DMS79 treated with DMSO at 0.1 percent for 48 hours (cell line): ENCODE data around the gene PPP2R2B.
A peak's percentile ranks its signal among the peaks of the same experiment; 100 is the strongest.

Experiments
- DNase-seq: peaks from one replicate; lab custom pipeline; 2025; lab: John Stamatoyannopoulos, UW

Gene PPP2R2B

DNA sequence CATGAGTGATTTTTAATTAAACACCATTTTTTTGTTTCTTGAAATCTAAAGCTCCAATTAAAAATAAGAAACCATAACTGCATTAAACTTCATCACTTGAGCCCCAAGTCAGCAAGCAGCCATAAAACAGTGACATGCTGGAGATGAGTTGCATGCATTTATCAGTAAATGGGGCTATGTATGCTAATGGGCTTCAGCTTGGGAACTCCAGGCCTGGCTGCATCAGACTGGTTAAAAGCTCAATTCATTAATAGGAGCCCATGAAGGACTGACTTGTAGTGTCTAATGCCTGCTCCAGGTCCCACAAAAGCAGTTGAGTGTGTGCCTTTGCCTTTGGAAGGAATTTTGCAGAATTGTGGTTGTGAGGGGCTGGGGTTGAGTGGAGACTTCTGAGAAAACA lies 328.9 kb downstream of the PPP2R2B start:
- no peak for DNase-seq

DNA sequence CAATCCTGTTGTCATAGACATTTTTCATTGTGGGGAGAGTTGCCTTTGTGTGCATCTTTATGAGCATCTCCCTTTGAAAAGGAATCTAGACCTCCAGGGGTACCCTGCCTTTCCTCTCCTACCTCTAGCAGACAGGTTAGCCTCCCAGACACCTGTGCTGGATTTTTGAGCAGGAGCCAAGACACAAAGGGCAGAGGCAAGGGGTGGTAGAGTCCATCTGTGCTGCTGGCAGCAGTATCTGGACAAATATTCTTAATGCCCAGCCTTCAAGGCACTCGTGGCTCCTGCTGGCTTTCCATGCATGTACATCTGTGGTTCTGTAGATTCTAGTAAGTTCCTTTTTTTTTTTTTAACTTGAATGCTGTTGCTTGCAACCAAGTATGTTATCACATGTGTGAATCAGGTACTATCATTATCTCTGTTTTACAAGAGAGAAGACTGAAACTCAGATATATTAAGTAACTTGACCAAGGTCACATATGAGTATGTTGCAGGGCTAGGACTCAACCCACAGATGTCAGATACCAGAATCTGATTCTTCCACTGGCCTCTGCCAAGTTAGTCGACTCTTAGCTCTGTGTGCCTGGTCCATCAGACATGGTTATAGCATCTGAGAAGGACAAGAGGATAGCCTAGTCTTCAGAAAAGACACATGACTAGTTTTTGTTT lies 329.6 kb downstream of the PPP2R2B start:
- no peak for DNase-seq

DNA sequence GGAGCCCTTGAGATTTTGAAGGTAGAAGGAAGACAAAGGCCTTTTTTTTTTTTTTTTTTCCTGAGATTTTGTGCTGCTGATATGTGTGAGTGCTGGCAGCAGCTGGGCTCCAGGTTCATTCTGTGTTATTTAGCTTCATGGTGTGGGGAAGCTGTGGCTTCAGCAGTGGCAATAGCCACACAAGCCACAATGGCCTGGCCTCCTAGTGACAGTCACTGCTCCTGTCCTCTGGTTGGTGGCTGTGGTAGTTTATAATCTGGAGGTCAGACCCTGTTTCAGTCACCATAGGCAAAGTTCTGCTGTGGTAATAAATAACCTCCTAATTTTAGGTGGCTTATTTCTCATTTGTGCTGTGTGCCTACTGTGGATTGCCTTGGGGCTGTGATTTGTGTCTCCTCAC lies 334.3 kb downstream of the PPP2R2B start:
- DNase-seq, result no peak

DNA sequence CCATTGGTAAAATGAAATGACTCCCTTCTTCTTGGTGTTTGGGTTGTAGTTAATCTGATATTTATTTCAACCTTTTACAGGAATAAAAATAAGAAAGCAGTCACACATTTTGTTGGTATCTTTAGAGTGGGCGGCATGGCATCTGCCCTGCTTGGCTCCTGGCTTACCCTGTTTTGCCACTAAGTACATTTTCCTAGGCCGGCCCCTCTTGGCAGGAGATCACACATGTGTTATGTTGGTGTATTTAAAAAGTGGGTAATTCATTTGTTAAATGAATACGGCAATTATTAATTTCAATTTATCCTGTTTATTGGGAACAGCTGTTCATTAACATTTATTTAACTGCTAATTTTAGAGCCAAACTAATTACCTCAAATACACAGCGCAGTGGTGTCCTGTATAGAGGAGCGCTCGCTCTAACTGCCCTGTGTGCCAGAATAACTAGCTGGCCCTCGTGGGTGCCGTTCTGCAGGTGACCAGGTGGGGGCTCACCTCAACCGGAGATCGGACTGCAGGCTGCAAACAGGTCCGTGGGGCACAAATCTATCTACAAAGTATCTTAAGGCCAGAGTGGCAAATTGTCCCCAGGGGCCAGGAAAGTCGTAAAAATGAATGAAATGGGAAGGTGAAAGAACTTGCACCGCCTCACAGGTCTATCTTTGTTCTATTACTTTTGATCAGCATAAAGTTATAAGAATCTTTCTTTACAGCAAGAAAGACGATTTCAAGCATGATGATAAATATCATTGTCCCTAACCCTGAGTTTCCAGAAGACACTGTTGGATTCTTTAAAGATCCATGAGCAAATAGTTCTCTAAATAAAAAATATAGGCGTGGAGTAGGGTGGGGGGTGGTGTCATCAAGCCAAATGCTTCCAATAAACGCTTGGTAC lies 336.4 kb downstream of the PPP2R2B start:
- DNase-seq, result peak; percentile 42

DNA sequence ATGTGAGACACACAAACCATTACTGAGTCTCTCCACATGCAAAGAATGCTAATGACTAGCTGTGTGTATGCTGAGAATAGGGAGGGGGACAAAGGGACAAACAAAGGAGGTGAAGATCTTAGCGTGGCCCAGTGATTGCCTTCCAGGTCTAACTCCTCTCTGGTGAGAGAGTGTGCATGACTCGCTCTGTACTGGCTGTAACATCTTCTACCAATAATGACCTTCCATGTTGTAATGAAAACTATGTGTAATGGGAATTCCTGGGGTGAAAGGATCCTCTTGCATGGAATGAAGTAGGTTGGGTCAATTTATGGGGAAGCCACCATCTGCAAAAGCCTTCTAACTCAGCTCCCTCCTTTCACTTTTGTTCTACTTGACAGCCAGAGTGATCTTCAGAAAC lies 338.1 kb downstream of the PPP2R2B start:
- DNase-seq, result no peak

- no peak for DNase-seq
These were observed 338.6 kb downstream of the PPP2R2B start for GRCh38 chr5:146539973-146540372.

- DNase-seq, result no peak
These were observed 340.1 kb downstream of the PPP2R2B start for GRCh38 chr5:146538432-146538831.

DNA sequence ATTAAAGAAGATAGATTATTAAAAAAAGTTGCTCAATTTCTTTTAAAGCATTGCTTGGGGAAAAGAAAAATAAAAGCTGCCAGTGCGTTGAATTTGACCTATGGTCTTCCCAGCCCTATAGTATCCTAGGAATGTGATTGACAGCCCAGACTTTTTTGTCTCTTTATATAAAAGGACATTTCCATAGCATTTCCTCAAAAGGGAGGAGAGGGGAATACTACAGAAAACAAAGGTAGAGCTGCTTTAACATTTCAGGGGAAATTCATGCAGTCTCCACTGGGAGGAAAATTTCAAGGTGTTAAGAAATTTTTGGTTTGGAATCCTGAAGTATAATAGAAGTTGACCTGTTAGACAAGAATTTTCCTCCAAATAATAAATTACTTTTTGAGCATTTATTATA lies 344.7 kb downstream of the PPP2R2B start:
- DNase-seq, result no peak

DNA sequence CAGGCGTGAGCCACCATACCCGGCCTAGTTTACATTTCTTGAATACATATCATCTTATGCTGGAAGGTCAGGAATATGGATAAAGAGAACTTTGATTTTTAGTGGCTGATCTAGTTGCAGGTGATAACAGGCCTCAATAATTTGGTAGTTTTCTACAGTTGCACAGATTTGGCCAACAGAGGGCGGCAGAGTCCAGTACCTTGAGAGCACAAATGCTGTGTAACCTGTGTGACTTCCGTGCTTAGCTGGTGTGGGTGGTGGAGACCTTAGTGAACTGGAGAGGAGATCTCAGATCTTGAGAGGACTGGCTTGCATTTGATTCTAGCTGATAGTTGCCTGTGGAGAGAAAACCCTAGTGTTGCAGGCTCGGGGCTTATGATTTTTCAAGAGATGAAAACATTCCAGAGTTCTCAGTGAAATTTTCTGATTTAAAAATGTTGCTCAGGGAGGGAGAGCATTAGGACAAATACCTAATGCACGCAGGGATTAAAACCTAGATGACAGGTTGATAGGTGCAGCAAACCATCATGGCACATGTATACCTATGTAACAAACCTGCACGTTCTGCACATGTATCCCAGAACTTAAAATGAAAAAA lies 345.2 kb downstream of the PPP2R2B start:
- peak; percentile 31 for DNase-seq
